Measurements from ENCODE around the gene KY. TPM values are rescaled to one million over a fixed set of nuclear protein-coding genes. Genes with fewer than 3 reads are reported as not detected.

The KY gene
- total RNA-seq, 2 donors from 2014 or later: 0.26 TPM; not detected in 1

GRCh38 chr3:134623615-134624245 is 27.1 kb downstream of the KY start:
- intact Hi-C loops (cut with DNase I): no loop called here
- Histone ChIP-seq H3K36me3 (replicated peaks in 1 of 2; ENCODE audit: insufficient read depth in 1 of 2, low read depth in 2 of 2) (no peaks in the 10 kb centered on the region), H3K27me3 (no peaks in the 10 kb centered on the region), H3K9me3 (no peaks in the 10 kb centered on the region), H3K4me3 (no peak overlapping the region), H3K27ac (no peak overlapping the region), H3K4me1 (no peaks in the 10 kb centered on the region)
- DNase-seq: no peak
- 82 to 92% methylated on average over 7 of the region's 7 CpGs for WGBS, 2 donors
- ATAC-seq: no peak
- TF ChIP-seq, protein P1, sequence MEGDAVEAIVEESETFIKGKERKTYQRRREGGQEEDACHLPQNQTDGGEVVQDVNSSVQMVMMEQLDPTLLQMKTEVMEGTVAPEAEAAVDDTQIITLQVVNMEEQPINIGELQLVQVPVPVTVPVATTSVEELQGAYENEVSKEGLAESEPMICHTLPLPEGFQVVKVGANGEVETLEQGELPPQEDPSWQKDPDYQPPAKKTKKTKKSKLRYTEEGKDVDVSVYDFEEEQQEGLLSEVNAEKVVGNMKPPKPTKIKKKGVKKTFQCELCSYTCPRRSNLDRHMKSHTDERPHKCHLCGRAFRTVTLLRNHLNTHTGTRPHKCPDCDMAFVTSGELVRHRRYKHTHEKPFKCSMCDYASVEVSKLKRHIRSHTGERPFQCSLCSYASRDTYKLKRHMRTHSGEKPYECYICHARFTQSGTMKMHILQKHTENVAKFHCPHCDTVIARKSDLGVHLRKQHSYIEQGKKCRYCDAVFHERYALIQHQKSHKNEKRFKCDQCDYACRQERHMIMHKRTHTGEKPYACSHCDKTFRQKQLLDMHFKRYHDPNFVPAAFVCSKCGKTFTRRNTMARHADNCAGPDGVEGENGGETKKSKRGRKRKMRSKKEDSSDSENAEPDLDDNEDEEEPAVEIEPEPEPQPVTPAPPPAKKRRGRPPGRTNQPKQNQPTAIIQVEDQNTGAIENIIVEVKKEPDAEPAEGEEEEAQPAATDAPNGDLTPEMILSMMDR (IDR thresholded peaks at IDR 0.05): no peak
- TF ChIP-seq POLR2A (IDR thresholded peaks at IDR 0.05): no peak

- Histone ChIP-seq H3K4me3 (no peak overlapping the region), H3K36me3 (replicated peaks in 1 of 2; ENCODE audit: insufficient read depth in 1 of 2, low read depth in 2 of 2) (no peaks in the 10 kb centered on the region), H3K27me3 (no peaks in the 10 kb centered on the region), H3K9me3 (no peaks in the 10 kb centered on the region), H3K27ac (no peak overlapping the region), H3K4me1 (no peaks in the 10 kb centered on the region)
- DNase-seq (no peak), ATAC-seq (no peak)
- 74 to 83% methylated on average over 5 of the region's 5 CpGs for WGBS, 2 donors
- intact Hi-C loops (cut with DNase I): no loop called here
- TF ChIP-seq, protein P1 (IDR thresholded peaks at IDR 0.05): no peak
- TF ChIP-seq POLR2A (IDR thresholded peaks at IDR 0.05): no peak
These were observed 27.9 kb downstream of the KY start for GRCh38 chr3:134622806-134623365.

DNA sequence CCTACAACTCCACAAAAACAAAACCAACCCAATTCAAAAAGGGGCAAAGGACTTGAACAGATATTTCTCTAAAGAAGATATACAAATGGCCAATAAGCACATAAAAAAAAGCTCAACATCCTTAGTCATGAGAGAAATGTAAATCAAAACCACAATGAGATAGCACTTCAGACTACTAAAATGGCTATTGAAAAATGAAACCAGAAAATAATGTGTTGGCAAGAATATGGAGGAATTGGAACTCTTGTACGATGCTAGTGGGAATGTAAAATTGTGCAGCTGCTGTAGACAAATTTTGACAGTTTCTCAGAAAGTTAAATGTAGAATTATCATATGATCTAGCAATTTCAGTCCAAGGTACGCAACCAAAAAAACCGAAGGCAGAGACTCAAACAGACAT is 29.0 kb downstream of the KY start:
- Histone ChIP-seq H3K27me3 (no peaks in the 10 kb centered on the region), H3K27ac (no peak overlapping the region), H3K36me3 (replicated peaks in 1 of 2; ENCODE audit: insufficient read depth in 1 of 2, low read depth in 2 of 2) (no peaks in the 10 kb centered on the region), H3K9me3 (no peaks in the 10 kb centered on the region), H3K4me1 (no peaks in the 10 kb centered on the region), H3K4me3 (no peak overlapping the region)
- DNase-seq: no peak
- WGBS, 2 donors: 71 to 88% methylated on average over 3 of the region's 3 CpGs
- TF ChIP-seq POLR2A (IDR thresholded peaks at IDR 0.05): no peak
- TF ChIP-seq, protein P1 (IDR thresholded peaks at IDR 0.05): no peak
- no peak for ATAC-seq
- intact Hi-C loops (cut with DNase I): no loop called here

GRCh38 chr3:134620476-134621115 is 30.2 kb downstream of the KY start:
- no peak for DNase-seq

More at GRCh38 chr3:134620476-134621115, 30.2 kb downstream of the KY start:
- no peak for ATAC-seq
- Histone ChIP-seq H3K36me3 (replicated peaks in 1 of 2; ENCODE audit: insufficient read depth in 1 of 2, low read depth in 2 of 2) (no peaks in the 10 kb centered on the region), H3K4me3 (no peak overlapping the region), H3K27me3 (no peaks in the 10 kb centered on the region), H3K27ac (no peak overlapping the region), H3K9me3 (no peaks in the 10 kb centered on the region), H3K4me1 (no peaks in the 10 kb centered on the region)
- intact Hi-C loops (cut with DNase I): no loop called here
- 72 to 82% methylated on average over 4 to 5 of the region's 5 CpGs for WGBS, 2 donors
- no peak for TF ChIP-seq POLR2A (IDR thresholded peaks at IDR 0.05)
- TF ChIP-seq, protein P1 (IDR thresholded peaks at IDR 0.05): no peak
